IPS DF 6.9 (cell line): ENCODE measurements around the gene CUL1.
"Not testable (repeated sequence)": the region's sequence is repeated elsewhere in the genome, so short reads cannot be mapped to it uniquely, and the experiment has no call there.

ENCODE experiments used
- DNase-seq: peaks from one replicate; pipeline ENCODE4 v3.0.0-alpha.2; 2013; ENCODE audit warnings: low read depth, low spot score
- H3K27ac ChIP-seq: one replicate; pipeline ENCODE4 v1.5.1; 2013; ENCODE audit warnings: low read length, control low read depth
- H3K27me3 ChIP-seq: 2 replicates; pipeline ENCODE4 v1.6.1; 2013; ENCODE audit warnings: mild to moderate bottlenecking, low read length; ENCODE audit not compliant: control insufficient read depth, insufficient read depth
- H3K36me3 ChIP-seq: 2 replicates; pipeline ENCODE4 v1.6.1; 2013; ENCODE audit warnings: low read length; ENCODE audit not compliant: control insufficient read depth, insufficient read depth
- H3K4me1 ChIP-seq: 2 replicates; pipeline ENCODE4 v1.6.1; 2013; ENCODE audit warnings: low read length; ENCODE audit not compliant: control insufficient read depth, insufficient read depth
- H3K4me3 ChIP-seq: 2 replicates; pipeline ENCODE4 v1.5.1; 2013; ENCODE audit warnings: mild to moderate bottlenecking, low read length
- H3K9me3 ChIP-seq: 2 replicates; pipeline ENCODE4 v1.6.1; 2013; ENCODE audit warnings: low read length, inconsistent platforms; ENCODE audit not compliant: control insufficient read depth, insufficient read depth
- WGBS: extraction: QIAGEN DNeasy Blood & Tissue Kit; methylation state at CpG from one replicate; pipeline ENCODE4 v1.1.7; 2013; ENCODE audit warnings: mixed read lengths, missing lambda C conversion rate; ENCODE audit not compliant: insufficient read length, insufficient coverage; 5-methylcytosine and 5-hydroxymethylcytosine counted together

The CUL1 gene

GRCh38 chr7:148696787-148697186, 1.9 kb upstream of the CUL1 start:
- Histone ChIP-seq H3K27ac (no peak overlapping the region), H3K9me3 (no peaks in the 10 kb centered on the region), H3K27me3 (no peaks in the 10 kb centered on the region), H3K4me3 (no peak overlapping the region), H3K36me3 (no peaks in the 10 kb centered on the region), H3K4me1 (peaks cover 4% of the 10 kb centered on the region)
- no peak for DNase-seq
- 100% methylated on average over 4 of the region's 5 CpGs for WGBS

GRCh38 chr7:148697256-148698006, 1.3 kb upstream of the CUL1 start:
- DNase-seq = no peak
- no CpG with 5 or more reads among the region's 18 CpGs for WGBS

GRCh38 chr7:148698007-148698396, 701 bp upstream of the CUL1 start:
- no peak overlapping the region for H3K27ac ChIP-seq
- DNase-seq = no peak
- WGBS = no CpG with 5 or more reads among the region's 17 CpGs
- H3K27me3 ChIP-seq = no peaks in the 10 kb centered on the region
- H3K4me3 ChIP-seq = peak overlapping the region; percentile 84; the same call in 1 of the 2 replicates
- H3K36me3 ChIP-seq = no peaks in the 10 kb centered on the region
- H3K4me1 ChIP-seq = peaks cover 5% of the 10 kb centered on the region
- no peaks in the 10 kb centered on the region for H3K9me3 ChIP-seq

More at GRCh38 chr7:148697256-148698006, 1.3 kb upstream of the CUL1 start:
- H3K4me3 ChIP-seq = peak overlapping the region; percentile 84; the same call in 1 of the 2 replicates
- no peak overlapping the region for H3K27ac ChIP-seq
- no peaks in the 10 kb centered on the region for H3K9me3 ChIP-seq
- H3K4me1 ChIP-seq = peaks cover 4% of the 10 kb centered on the region
- no peaks in the 10 kb centered on the region for H3K27me3 ChIP-seq
- no peaks in the 10 kb centered on the region for H3K36me3 ChIP-seq

DNA sequence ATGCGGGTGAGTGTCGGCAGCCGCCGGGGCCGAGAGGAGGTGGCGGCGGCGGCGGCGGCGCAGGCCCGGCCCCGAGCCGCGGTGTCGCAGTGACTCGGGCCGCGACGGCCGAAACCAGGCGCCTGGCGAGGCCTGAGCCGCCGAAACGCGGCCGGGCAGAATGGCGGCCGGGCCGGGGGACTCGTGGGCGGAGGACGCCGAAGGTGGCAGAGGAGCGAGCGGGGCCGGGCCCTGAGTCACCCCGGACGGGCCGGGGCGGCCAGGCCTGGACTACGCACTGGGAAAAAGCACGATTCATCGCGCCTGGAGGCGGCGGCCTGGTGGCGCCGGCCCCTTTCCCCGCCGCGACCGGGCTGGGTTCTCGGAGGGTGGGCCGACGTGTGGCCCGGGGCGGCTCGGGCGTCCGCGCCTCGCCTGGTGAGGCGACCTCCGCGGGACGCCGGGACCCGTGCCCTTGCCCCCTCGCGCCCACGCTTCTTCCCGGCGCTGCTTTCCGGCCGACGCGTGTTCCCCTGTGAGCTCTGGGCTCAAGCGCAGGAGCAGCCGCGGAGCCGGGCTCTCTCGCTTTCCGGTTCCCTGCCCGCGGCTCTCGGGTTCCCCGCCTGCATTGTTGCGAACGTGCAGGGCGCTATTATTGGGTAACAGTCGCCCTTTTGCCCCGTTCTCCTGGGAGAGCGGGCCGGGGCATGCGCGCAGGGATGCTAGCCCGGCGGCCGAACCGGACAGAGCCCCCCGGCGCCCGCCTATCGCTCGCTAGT, 500 bp downstream of the CUL1 start:
- Histone ChIP-seq H3K36me3 (no peaks in the 10 kb centered on the region), H3K27ac (no peak overlapping the region), H3K9me3 (no peaks in the 10 kb centered on the region), H3K4me3 (peak overlapping the region; percentile 84), H3K27me3 (no peaks in the 10 kb centered on the region), H3K4me1 (peaks cover 5% of the 10 kb centered on the region)
- no CpG with 5 or more reads among the region's 107 CpGs for WGBS
- DNase-seq = no peak

GRCh38 chr7:148699782-148700629, 1.3 kb downstream of the CUL1 start:
- Histone ChIP-seq H3K4me1 (peaks cover 5% of the 10 kb centered on the region), H3K9me3 (no peaks in the 10 kb centered on the region), H3K27me3 (no peaks in the 10 kb centered on the region), H3K27ac (no peak overlapping the region), H3K36me3 (no peaks in the 10 kb centered on the region), H3K4me3 (peak overlapping the region; percentile 84)
- no peak for DNase-seq
- WGBS = 86% methylated on average over 1 of the region's 36 CpGs

DNA sequence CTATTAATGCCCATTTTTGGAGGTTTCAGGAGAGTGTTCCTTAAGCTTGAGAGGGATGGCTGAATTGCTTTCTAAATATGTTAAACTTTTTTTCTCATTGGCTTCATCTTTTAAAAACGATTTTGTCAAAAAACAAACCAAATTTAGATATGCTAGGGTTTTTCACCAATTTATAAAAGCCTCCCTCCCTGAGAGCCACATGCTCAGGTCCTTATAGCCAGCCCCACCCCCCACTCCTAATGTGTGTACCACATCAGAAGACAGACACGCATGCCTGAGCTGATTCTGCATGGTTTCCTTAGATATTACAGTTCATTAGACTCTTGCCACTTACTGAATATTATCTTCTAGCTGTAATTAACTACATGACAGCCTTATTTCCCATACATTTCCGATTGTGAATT, 2.0 kb downstream of the CUL1 start:
- no peak for DNase-seq
- H3K27me3 ChIP-seq = no peaks in the 10 kb centered on the region
- H3K9me3 ChIP-seq = no peaks in the 10 kb centered on the region
- H3K36me3 ChIP-seq = no peaks in the 10 kb centered on the region
- no CpG with 5 or more reads among the region's 3 CpGs for WGBS
- peaks cover 5% of the 10 kb centered on the region for H3K4me1 ChIP-seq
- H3K4me3 ChIP-seq = no peak overlapping the region; the same call in 1 of the 2 replicates
- no peak overlapping the region for H3K27ac ChIP-seq

GRCh38 chr7:148701414-148701813, 2.7 kb downstream of the CUL1 start:
- no peaks in the 10 kb centered on the region for H3K9me3 ChIP-seq
- H3K36me3 ChIP-seq = no peaks in the 10 kb centered on the region
- H3K27ac ChIP-seq = no peak overlapping the region
- peaks cover 5% of the 10 kb centered on the region for H3K4me1 ChIP-seq
- no peak for DNase-seq
- H3K27me3 ChIP-seq = no peaks in the 10 kb centered on the region
- no peak overlapping the region for H3K4me3 ChIP-seq
- no CpG with 5 or more reads among the region's 1 CpG for WGBS

- Histone ChIP-seq H3K9me3 (no peaks in the 10 kb centered on the region), H3K36me3 (no peaks in the 10 kb centered on the region), H3K4me1 (peaks cover 3% of the 10 kb centered on the region), H3K4me3 (no peak overlapping the region), H3K27me3 (no peaks in the 10 kb centered on the region), H3K27ac (no peak overlapping the region)
- no peak for DNase-seq
- WGBS = no CpG with 5 or more reads among the region's 11 CpGs
These were observed 4.4 kb downstream of the CUL1 start for GRCh38 chr7:148702876-148703670.

- H3K27ac ChIP-seq, DNase-seq, H3K27me3 ChIP-seq, H3K9me3 ChIP-seq, H3K4me3 ChIP-seq, H3K4me1 ChIP-seq, H3K36me3 ChIP-seq: not testable (repeated sequence)
- WGBS = no CpG with 5 or more reads among the region's 8 CpGs
These were observed 4.9 kb downstream of the CUL1 start for GRCh38 chr7:148703671-148703962.

DNA sequence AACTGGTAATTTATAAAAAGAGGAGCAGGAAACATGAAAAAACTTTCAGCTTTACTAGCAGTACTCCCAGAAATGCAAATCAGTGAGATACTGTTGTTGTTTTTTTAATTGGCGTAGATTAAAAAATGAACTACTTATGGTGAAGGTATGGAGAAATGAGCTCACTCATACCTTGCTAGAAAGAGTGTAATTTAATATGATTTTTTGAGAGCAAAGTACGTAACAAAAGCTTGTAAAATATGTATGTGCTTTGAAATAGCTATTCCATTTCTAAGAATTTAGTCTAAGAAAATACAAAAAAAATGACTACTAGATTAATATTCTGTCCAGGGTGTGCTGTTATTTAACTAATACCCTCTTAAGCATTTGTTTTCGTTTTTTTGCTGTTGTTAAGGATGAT, 5.5 kb downstream of the CUL1 start:
- no peak overlapping the region for H3K27ac ChIP-seq
- H3K9me3 ChIP-seq = no peaks in the 10 kb centered on the region
- DNase-seq = no peak
- no peak overlapping the region for H3K4me3 ChIP-seq
- H3K27me3 ChIP-seq = no peaks in the 10 kb centered on the region
- no peaks in the 10 kb centered on the region for H3K36me3 ChIP-seq
- peaks cover 3% of the 10 kb centered on the region for H3K4me1 ChIP-seq
- WGBS = 100% methylated on average over 1 of the region's 3 CpGs
